Measurements from ENCODE around the gene CHTF8. TPM values are rescaled to one million over a fixed set of nuclear protein-coding genes. Genes with fewer than 3 reads are reported as not detected.

The CHTF8 gene, protein sequence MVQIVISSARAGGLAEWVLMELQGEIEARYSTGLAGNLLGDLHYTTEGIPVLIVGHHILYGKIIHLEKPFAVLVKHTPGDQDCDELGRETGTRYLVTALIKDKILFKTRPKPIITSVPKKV
- 126 and 161 TPM in 2 replicates for total RNA-seq (2021)
- percentile 84 among the genes with signal in this experiment for Bru-seq, nascent RNA
- BruChase-seq, experiment 1, labeled RNA remaining after a 2-hour chase, result percentile 81 among the genes with signal in this experiment
- BruChase-seq, experiment 2, labeled RNA remaining after a 6-hour chase, result percentile 93 among the genes with signal in this experiment
- long read RNA-seq, transcript CHTF8-203 (4 exons, 2,903 nt), result major isoform, 29 of 86 reads
- long read RNA-seq, transcript CHTF8-202 (4 exons, 1,073 nt), result minor isoform, 6 of 86 reads
- long read RNA-seq, transcript CHTF8-205 (3 exons, 856 nt), result minor isoform, 11 of 86 reads
- long read RNA-seq, transcript CHTF8-201 (1 exons, 2,561 nt), result minor isoform, 26 of 86 reads
- long read RNA-seq, partial matches to known transcripts, result 0 of 86 reads
- long read RNA-seq, other reads (novel, unspliced or antisense), result 8 of 86 reads

DNA sequence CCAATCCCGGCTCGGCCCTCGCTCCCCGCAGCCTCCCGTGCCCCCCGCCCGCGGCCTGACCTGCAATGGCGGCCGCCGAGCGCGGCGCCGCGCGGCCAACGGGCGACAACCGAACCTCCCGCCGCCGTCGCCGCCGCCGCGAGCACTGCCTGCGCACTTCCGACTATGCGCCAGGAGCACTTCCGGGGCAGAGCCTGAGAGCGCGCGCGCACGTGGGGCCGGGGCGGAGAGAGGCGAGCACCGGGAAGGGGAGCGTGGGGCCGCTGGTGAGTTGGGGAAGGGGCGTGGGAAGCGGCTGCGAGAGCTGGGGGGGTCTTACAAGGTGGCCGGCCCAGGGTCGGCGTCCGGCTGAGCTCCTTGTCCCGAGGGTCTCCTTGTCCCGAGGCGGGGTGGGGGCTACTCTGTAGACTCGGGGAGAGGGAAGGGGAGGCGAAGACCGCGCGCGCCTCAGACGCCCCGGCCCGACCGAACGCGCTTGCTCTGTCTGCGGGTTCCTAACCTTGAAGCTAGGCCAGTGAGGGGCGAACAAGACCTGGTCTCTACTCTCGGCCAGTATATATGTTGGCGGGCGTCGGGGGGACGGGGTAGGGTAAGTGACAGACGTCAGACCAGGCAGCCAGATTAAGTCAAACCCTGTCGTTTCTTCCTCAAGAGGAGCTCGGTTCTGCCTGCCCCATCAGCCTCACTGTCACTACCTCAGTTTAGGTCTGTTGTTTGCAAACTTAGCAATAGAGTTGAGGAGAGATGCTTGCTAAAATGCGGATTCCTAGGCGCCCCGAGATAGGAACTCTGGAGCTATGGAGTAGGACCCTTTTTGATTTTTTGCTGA, at the start of gene CHTF8, which contains the start of gene UTP4:
CHTF8 (minus strand) TSS at position 165 of the 829 bp plus-strand sequence. CDS start 11,130 bp downstream, outside the sequence.
UTP4 (plus strand) TSS at position 226 of the 829 bp plus-strand sequence. CDS start 811 bp downstream, outside the sequence.
- H2AFZ ChIP-seq, result peak within 1 kb of the TSS; percentile 90
- peak; percentile 60 to 82 for DNase-seq
- H3K4me3 ChIP-seq, result peak within 1 kb of the TSS; percentile 100
- H3K4me1 ChIP-seq (replicated peaks; ENCODE audit: insufficient read depth), result peaks cover 26% of the 10 kb centered on the region
- intact Hi-C loops (cut with micrococcal nuclease; ENCODE audit: unreplicated experiment), result loop anchor here (2.0 kb wide), 1 partner anchor 604 kb away; no protein-coding TSS in a partner anchor
- H3K36me3 ChIP-seq (ENCODE audit: low read depth), result peaks cover 17% of the 10 kb centered on the region
- no peak for TF ChIP-seq EZH2 (IDR thresholded peaks at IDR 0.05; ENCODE audit: low read depth)
- TF ChIP-seq, protein P1, sequence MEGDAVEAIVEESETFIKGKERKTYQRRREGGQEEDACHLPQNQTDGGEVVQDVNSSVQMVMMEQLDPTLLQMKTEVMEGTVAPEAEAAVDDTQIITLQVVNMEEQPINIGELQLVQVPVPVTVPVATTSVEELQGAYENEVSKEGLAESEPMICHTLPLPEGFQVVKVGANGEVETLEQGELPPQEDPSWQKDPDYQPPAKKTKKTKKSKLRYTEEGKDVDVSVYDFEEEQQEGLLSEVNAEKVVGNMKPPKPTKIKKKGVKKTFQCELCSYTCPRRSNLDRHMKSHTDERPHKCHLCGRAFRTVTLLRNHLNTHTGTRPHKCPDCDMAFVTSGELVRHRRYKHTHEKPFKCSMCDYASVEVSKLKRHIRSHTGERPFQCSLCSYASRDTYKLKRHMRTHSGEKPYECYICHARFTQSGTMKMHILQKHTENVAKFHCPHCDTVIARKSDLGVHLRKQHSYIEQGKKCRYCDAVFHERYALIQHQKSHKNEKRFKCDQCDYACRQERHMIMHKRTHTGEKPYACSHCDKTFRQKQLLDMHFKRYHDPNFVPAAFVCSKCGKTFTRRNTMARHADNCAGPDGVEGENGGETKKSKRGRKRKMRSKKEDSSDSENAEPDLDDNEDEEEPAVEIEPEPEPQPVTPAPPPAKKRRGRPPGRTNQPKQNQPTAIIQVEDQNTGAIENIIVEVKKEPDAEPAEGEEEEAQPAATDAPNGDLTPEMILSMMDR (conservative IDR thresholded peaks at IDR 0.05), result no peak
- POLR2A ChIA-PET (ENCODE audit: unreplicated experiment), result interaction anchor here (0.6 kb wide), 2 partner anchors 60 to 137 kb away, joined by 6 to 9 read pairs; no protein-coding TSS in a partner anchor
- no peaks in the 10 kb centered on the region for H3K9me2 ChIP-seq (ENCODE audit: insufficient read depth)
- H3K79me2 ChIP-seq (ENCODE audit: low read depth), result peaks cover 93% of the 10 kb centered on the region
- H3K27ac ChIP-seq, result peak within 1 kb of the TSS; percentile 56
- BruUV-seq (replicated peaks), result no TSS peak
- H3K4me2 ChIP-seq, result peak within 1 kb of the TSS; percentile 92
- peaks cover 33% of the 10 kb centered on the region for H3F3A ChIP-seq (ENCODE audit: insufficient read depth, low read depth)
- CTCF ChIA-PET, result interaction anchor here (0.6 kb wide), 1 partner anchor 13 kb away, joined by 3 read pairs; no protein-coding TSS in a partner anchor
- no peaks in the 10 kb centered on the region for H3K27me3 ChIP-seq (ENCODE audit: insufficient read depth, low read depth)
- peaks cover 42% of the 10 kb centered on the region for H4K20me1 ChIP-seq (ENCODE audit: insufficient read depth)
- no peaks in the 10 kb centered on the region for H3K9me3 ChIP-seq (ENCODE audit: insufficient read depth, low read depth)

DNA sequence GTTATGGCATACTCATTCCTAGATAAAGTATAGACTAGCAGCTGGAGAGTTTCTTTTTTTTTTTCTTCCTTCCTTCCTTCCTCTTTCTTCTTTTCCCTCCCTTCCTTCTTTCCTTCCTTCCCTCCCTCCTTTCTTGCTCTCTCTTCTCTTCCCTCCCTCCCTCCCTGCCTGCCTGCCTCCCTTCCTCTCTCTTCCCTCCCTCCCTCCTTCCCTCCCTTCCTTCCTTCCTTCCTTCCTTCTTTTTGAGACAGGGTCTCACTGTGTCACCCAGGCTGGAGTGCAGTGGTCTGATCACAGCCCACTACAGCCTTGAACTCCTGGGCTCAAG, 47.6 kb upstream of the CHTF8 start:
- Histone ChIP-seq H2AFZ (no peak overlapping the region), H3K27ac (no peak overlapping the region), H3K4me2 (peak overlapping the region; percentile 23)

More for the DNA sequence above, 47.6 kb upstream of the CHTF8 start:
- Histone ChIP-seq H3K27me3 (ENCODE audit: insufficient read depth, low read depth) (no peaks in the 10 kb centered on the region), H3K9me2 (ENCODE audit: insufficient read depth) (no peaks in the 10 kb centered on the region), H4K20me1 (ENCODE audit: insufficient read depth) (no peaks in the 10 kb centered on the region), H3K4me3 (no peak overlapping the region), H3K4me1 (replicated peaks; ENCODE audit: insufficient read depth) (peaks cover 32% of the 10 kb centered on the region), H3K79me2 (ENCODE audit: low read depth) (no peaks in the 10 kb centered on the region), H3K9me3 (ENCODE audit: insufficient read depth, low read depth) (no peaks in the 10 kb centered on the region), H3K36me3 (ENCODE audit: low read depth) (no peaks in the 10 kb centered on the region), H3F3A (ENCODE audit: insufficient read depth, low read depth) (peaks cover 38% of the 10 kb centered on the region)
- no peak for TF ChIP-seq EZH2 (IDR thresholded peaks at IDR 0.05; ENCODE audit: low read depth)
- TF ChIP-seq, protein P1 (conservative IDR thresholded peaks at IDR 0.05), result no peak
- CTCF ChIA-PET, result interaction anchor here (0.9 kb wide), 1 partner anchor 24 kb away, joined by 3 read pairs; no protein-coding TSS in a partner anchor
- POLR2A ChIA-PET (ENCODE audit: unreplicated experiment), result interaction anchor here (0.7 kb wide), 1 partner anchor 13 kb away, joined by 5 read pairs; no protein-coding TSS in a partner anchor
- BruUV-seq (replicated peaks), result no TSS peak
- intact Hi-C loops (cut with micrococcal nuclease; ENCODE audit: unreplicated experiment), result no loop called here
- no peak for DNase-seq

Measured in PC-9 (cell line).